GM19238 (cell line): ENCODE measurements around the gene NLRP9.
"Not testable (repeated sequence)": the region's sequence is repeated elsewhere in the genome, so short reads cannot be mapped to it uniquely, and the experiment has no call there.

Experiments used
- DNase-seq: peaks from one replicate; pipeline ENCODE4 v3.0.0; 2011; ENCODE audit warnings: low spot score; ENCODE audit not compliant: insufficient read length

Gene NLRP9

DNA sequence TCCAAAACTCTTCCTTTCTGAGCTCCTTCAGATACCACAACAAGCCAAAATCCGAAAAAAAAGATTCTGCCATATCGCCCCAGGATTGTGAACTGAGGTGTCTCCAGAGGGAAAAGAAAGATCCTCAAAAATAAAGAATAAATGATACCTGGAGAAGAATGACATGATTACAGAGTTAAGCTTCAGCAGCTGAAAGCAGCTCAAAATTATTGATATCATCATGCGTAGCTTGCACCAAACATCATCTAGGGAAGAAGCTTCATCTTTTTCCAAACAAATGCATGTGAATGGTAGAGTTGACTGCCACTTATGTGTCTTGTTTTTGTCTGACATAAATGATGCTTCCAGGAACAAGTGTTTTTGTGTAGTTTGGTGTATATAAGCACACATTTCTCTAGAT lies at the start of gene NLRP9:
Gene NLRP9, minus strand, starts transcription at position 101 of the 400 bp plus-strand sequence. Its CDS starts 28 bp downstream, at position 73.
- no peak for DNase-seq

DNA sequence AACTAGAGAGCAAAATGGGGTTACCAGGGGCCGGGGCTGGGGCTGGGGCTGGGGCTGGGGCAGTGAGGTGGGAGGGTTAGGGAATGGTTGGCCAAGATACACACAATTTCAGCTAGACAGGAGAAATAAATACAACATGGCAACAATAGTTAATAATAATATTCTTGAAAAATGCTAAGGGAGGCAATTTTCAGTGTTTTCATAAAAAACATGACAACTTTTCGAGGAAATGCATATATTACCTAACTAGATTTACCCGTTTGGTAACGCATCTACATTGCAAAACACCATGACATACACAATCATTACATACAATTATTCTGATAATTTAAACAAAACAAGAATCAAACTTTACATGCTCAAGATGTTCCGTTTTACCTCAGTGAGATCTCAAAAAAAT lies 42.9 kb upstream of the NLRP9 start:
- no peak for DNase-seq

DNA sequence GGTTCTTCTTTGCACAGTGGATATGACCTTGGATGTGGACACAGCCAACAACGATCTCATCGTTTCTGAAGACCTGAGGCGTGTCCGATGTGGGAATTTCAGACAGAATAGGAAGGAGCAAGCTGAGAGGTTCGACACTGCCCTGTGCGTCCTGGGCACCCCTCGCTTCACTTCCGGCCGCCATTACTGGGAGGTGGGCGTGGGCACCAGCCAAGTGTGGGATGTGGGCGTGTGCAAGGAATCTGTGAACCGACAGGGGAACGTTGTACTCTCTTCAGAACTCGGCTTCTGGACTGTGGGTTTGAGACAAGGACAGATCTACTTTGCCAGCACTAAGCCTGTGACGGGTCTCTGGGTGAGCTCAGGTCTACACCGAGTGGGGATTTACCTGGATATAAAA lies 40.1 kb upstream of the NLRP9 start:
- no peak for DNase-seq

DNA sequence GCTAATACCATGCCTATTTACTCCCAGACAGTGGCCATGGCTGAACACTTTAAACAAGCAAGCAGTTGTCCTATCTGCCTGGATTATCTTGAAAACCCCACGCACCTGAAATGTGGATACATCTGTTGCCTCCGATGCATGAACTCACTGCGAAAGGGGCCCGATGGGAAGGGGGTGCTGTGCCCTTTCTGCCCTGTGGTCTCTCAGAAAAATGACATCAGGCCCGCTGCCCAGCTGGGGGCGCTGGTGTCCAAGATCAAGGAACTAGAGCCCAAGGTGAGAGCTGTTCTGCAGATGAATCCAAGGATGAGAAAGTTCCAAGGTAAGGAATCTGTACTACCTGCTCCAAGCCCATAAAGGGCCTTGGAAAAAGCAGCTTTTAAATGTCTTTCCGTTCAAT lies 39.3 kb upstream of the NLRP9 start:
- no peak for DNase-seq

DNA sequence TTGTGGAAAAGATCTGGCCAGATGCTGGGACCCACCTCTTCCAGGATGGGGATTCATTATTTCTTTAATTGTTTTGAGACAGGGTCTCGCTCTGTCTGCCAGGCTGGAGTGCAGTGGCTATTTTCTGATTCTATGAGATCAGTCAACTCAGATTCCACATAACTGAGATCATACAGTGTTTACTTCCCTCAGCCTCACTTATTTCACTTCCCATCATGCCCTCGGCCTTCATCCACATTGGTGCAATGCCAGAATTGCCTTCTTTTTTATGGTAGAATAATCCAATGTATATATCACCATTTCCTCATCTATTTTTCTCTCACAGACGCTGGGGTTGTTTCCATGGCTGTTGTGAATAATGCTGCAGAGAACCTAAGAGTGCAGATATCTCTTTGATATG lies 31.4 kb upstream of the NLRP9 start:
- not testable (repeated sequence) for DNase-seq

DNA sequence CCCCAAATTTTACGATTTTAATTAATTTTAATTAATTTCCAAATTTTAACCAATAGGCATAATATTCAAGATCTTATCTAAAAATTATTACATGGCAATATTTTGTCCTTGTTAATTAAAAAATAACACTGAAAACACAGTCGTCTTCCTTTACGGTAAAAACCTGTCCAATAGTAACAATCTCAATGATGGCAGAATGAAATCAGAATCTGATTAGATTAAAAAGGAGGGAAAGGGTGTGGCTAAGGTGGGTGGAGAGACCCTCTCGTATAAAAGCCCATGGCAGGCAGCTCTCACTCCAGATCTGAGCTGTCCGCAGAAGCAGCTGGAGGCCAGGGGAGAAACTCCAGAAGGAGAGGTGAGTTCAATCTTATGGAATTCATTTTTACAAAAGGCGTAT lies 30.6 kb upstream of the NLRP9 start, which contains the start of gene RFPL4AL1:
Gene RFPL4AL1, plus strand, starts transcription at position 301 of the 400 bp plus-strand sequence. CDS start 2,687 bp downstream, outside the sequence.
- DNase-seq: not testable (repeated sequence)

DNA sequence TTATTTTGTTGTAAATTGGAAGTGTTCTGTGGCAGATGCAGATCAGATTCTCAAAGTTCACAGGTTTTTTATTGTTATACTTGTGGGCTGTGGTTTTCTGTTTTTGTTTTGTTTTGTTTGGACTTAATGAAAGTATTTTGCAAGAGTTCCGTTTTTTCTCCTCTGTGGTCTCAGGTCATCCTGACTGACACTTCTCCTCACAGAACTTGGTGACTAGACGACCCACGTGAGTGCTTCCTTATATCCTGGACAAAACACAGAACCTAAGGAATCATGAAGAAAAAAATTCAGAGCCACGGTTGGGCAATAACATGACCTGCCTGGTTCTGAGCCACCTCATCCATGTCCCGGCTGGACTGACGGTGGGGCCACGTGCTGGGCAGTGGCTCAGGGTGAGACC lies 28.3 kb upstream of the NLRP9 start:
- DNase-seq: no peak

DNA sequence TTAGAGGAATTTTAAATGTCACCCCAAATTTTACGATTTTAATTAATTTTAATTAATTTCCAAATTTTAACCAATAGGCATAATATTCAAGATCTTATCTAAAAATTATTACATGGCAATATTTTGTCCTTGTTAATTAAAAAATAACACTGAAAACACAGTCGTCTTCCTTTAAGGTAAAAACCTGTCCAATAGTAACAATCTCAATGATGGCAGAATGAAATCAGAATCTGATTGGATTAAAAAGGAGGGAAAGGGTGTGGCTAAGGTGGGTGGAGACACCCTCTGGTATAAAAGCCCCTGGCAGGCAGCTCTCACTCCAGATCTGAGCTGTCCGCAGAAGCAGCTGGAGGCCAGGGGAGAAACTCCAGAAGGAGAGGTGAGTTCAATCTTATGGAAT lies 20.6 kb upstream of the NLRP9 start, which contains the start of gene RFPL4A:
Gene RFPL4A, plus strand, starts transcription at position 301 of the 400 bp plus-strand sequence. CDS start 2,704 bp downstream, outside the sequence.
- not testable (repeated sequence) for DNase-seq

DNA sequence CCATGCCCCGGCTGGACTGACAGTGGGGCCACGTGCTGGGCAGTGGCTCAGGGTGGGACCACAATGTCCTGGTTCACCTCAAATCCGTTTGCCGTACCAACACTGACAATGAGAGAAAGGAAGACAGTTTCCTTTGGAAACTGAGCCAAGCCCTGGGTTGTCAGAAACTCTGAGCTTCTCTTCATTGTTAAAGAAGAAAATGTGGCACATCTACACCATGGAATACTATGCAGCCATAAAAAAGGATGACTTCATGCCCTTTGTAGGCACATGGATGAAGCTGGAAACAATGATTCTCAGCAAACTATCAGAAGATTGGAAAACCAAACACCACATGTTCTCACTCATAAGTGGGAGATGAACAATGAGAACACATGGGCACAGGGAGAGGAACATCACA lies 18.6 kb upstream of the NLRP9 start:
- not testable (repeated sequence) for DNase-seq

DNA sequence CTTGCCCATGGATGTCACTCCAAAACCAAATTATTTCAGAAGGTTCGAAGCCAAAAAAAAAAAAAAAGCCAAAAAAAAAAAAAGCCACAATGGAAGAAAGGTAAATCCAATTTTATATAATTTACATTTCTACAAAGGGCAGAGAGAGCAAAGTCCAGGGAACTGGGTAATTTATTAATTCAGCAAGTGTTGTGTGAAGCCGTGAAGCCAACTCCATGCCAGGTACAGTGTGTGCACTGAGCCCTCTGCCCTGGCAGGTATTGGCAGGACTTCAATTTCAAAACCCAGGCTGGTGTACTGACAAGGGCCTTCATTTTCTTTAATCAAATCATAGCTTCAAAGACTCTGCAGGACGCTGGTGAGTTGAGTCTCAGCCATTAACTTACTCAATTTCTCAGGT lies 15.2 kb upstream of the NLRP9 start:
- no peak for DNase-seq

DNA sequence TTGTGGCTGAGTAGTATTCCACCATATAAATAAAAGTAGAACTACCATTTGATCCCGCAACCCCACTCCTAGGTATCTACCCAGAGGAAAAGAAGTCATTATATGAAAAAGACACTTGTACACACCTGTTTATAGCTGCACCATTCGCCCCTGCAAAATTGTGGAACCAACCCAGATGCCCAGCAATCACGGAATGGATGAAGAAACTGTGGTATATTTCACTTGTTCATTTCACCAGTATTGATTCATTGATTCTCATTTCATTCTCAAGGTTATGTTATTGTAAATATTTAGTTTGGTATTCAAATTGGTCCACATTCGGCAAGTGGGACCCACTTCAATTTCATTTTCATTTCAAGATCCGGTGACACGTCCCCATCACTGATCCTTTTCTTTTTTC lies 12.5 kb upstream of the NLRP9 start:
- DNase-seq: no peak

DNA sequence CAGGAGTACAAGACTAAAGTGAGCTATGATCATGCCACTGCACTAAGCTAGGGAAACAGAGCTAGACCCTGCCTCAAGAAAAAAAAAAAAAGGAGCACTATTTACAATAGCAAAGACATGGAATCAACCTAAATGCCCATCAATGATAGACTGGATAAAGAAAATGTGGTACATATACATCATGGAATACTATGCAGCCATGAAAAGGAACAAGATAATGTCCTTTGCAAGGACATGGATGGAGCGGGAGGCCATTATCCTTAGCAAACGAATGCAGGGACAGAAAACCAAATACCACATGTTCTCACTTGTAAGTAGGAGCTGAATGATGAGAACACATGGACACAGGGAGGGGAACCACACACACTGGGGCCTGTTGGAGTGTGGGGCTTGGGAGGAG lies 7.8 kb downstream of the NLRP9 start:
- DNase-seq: not testable (repeated sequence)

DNA sequence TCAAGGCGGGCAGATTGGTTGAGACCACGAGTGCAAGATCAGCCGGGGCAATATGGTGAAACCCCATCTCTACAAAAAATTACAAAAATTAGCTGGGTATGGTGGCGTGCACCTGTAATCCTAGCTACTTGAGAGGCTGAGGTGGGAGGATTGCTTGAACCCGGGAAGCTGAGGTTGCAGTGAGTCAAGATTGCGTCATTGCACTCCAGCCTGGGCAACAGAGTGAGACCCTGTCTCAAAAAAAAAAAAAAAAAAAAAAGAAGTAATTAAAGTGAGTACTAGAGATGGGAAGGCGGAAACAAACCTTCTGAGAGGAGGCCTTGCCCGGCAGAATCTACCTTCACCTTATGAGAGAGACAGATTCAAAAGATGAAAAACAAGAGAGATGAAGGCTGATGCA lies 14.7 kb downstream of the NLRP9 start:
- no peak for DNase-seq

DNA sequence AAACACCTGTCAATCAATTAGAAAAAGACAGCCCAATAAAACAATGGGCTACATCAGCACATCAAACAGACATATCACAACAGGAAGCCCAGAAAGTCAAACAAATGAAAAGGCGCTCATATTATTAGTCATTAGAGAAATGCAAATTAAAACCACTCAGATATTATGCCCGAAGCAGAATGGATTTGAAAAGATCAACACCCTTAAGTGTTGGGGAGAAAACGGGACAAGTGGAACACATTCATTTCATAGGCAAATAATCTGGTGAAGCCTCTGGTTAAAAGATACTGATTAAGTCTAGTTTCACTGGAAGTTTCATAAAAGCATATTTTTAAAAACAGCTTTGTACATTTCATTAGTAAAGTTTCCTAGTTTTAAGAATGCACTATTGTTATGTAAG lies 17.4 kb downstream of the NLRP9 start:
- DNase-seq: no peak

DNA sequence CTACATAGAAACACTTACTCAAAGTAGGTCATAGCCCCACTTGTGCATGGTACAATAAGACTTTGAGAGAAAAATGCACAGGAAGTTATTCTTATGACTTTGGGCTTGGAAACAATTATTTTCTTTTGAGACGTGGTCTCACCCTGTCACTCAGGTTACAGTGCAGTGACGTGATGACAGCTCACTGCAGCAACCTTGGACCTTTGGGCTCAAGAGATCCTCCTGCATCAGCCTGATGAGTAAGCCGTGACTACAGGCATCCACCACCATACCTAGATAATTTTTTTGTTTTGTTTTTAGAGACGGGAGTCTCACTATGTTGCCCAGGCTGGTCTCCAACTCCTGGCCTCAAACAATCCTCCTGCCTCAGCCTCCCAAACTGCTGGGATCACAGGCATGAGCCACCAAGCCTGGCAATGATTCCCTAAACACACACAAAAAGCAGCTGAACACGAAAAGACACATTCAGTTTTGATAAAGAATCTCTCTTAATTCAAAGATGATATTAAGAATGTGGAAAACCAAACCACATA lies 17.9 kb downstream of the NLRP9 start:
- no peak for DNase-seq

DNA sequence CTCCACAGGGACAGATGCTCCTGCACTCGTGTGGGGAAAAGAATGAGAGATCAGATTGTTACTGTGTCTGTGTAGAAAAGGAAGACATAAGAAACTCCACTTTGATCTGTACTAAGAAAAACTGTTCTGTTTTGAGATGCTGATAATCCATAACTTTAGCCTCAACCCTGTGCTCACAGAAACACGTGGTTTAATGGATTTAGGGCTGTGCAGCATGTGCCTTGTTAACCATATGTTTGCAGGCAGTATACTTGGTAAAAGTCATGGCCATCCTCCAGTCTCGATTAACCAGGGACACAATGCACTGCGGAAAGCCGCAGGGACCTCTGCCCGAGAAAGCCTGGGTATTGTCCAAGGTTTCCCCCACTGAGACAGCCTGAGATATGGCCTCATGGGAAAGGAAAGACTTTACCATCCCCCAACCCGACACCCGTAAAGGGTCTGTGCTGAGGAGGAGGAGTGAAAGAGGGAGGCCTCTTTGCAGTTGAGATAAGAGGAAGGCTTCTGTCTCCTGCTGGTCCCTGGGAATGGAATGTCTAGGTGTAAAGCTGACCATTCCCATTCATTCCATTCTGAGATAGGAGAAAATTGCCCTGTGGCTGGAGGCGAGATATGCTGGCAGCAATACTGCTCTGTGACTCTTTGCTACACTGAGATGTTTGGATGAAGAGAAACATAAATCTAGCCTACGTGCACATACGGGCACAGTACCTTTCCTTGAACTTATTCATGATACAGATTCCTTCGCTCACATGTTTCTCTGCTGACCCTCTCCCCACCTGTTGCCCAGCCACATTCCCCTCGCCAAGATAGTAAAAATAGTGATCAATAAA lies 20.1 kb downstream of the NLRP9 start:
- DNase-seq: not testable (repeated sequence)

DNA sequence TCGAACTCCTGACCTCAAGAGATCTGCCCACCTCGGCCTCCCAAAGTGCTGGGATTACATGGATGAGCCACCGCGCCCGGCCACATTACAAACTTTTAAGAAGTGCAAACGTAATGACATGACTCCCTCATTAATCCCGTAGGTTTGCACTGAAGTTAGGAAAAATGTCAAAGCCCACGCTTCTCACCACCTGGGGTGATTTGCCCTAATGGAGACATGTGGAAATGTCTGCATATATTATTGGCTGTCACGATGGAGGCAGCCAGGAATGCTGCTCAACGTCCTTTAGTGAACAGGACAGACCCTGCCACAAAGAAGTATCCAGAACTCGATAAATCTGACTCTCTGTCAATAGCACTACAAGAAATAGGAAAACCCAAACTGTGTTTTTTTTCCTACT lies 21.0 kb downstream of the NLRP9 start:
- DNase-seq: no peak

DNA sequence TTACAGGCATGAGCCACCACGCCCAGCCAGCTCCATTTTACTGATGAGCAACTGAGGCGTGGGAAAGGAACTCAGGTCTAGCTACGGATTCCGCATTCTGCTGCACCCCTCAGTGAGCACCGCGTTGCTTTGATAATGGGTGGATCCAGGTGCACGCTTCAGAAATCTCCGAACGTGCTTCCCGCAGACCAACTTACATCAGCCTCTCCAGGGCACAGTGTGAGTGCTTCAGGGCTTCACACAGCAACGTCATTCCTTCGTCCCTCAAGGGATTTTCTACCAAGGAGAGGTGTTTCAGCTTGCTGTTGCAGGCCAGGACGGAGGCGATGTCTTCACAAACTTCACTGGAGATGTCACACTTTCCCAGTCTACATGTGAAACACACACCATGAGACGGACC lies 21.7 kb downstream of the NLRP9 start:
- DNase-seq: no peak

DNA sequence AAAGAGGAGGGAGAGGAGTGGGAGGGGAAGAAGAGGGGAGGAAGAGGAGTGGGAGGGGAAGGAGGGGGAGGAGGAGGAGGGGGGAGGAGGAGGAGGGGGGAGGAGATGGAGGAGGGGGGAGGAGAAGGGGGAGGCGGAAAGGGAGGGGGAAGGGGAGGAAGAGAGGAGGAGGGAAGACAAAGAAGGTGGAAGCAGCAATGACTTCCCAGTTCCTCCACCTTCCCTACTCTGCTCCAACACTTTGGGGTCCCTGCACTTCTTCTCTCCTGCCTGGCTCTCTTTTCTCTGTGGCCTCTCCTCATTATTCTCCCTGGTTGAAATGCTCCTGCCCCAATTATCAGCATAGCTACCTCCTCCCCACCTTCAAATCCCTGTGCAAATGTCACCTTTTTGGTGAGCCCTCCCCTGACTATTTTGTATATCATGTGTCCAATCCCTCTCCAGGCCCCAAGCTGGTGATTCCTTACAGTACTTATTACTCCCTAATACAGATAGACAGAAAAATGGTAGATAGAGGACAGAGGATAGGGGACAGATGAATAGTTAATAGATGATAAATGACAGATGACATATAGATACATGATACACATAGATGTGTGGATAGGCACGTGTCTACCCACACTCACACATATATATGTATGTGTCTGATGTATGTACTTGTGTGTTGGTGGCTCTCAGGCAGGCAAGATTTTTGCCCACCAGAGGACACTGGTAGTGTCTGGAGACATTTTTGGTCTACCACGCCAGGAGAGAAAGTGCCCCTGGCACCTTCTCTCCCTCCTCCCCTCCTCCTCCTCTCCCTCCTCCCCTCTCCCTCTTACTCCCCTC lies 25.2 kb downstream of the NLRP9 start:
- no peak for DNase-seq

DNA sequence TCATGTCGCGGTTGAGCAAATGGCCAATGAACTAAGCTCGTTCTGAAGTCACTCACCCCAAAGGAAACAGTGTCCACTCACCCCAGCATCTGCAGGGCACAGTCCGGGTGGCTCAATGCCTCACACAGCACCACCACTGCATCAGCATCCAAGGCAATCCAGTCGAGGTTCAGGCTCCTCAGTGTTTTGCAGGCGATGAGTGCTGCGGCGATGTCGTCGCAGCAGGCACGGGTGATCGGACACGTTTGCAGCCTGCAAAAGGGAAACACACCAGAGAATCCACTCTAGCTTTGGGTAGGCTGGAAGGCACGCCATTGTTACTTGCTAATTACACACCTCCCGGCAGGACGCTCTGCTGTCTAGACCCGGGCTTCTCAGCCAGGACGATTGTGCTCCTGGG lies 26.5 kb downstream of the NLRP9 start:
- no peak for DNase-seq

DNA sequence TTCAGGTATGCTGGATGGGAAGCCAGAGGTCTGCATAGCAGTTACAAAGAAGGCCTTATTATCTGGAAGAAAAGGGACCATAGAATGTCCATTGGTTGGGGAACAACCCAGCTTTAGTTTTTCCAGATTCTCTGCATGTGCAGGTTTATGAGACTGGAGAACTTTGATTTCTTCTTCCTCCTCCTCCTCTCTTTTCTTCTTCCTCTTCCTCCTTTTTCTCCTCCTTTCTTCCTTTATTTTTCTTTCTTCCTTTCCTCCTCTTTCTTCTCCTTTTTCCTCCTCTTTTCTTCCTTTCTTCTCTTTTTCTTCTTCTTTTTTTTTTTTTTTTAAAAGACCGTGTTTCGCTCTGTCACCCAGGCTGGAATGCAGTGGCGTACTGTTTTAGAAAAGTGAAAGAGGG lies 32.2 kb downstream of the NLRP9 start:
- DNase-seq: no peak
